Liver (tissue), 9 donors: ENCODE data around the gene PTAFR. TPM values are rescaled to one million over a fixed set of nuclear protein-coding genes. Genes with fewer than 3 reads are reported as not detected.

Experiments
- DNase-seq: peaks from one replicate; pipeline ENCODE4 v3.0.0-alpha.2; 2017; ENCODE audit warnings: low spot score
- H3K27ac ChIP-seq, 2 donors: one replicate each; pipeline ENCODE4 v1.7.0; 2013; ENCODE audit warnings: inconsistent platforms in 2 of 2, low read length in 2 of 2, control low read depth in 1 of 2, low read depth in 1 of 2, mild to moderate bottlenecking in 1 of 2
- H3K27me3 ChIP-seq, 4 donors: one replicate each; pipeline versions ENCODE4 v1.6.1 to v1.7.0; 2013; ENCODE audit warnings: low read length in 3 of 4, inconsistent platforms in 1 of 4, mild to moderate bottlenecking in 1 of 4, moderate library complexity in 1 of 4; ENCODE audit not compliant: control insufficient read depth in 4 of 4, insufficient read depth in 4 of 4
- H3K36me3 ChIP-seq, 4 donors: one replicate each; pipeline versions ENCODE4 v1.6.1 to v1.7.0; 2013; ENCODE audit warnings: low read length in 3 of 4, mild to moderate bottlenecking in 3 of 4, low read depth in 1 of 4, moderate library complexity in 1 of 4; ENCODE audit not compliant: control insufficient read depth in 4 of 4, insufficient read depth in 3 of 4
- H3K4me1 ChIP-seq, 4 donors: one replicate each; pipeline versions ENCODE4 v1.6.1 to v1.7.0; 2013; ENCODE audit warnings: low read length in 3 of 4, mild to moderate bottlenecking in 3 of 4, moderate library complexity in 1 of 4; ENCODE audit not compliant: control insufficient read depth in 4 of 4, insufficient read depth in 4 of 4
- H3K4me3 ChIP-seq, 3 donors: one replicate each; pipeline versions ENCODE4 v1.6.1 to v1.7.0; 2013; ENCODE audit warnings: low read length in 3 of 3, control low read depth in 1 of 3, low read depth in 1 of 3, mild to moderate bottlenecking in 1 of 3
- H3K9ac ChIP-seq, 2 donors: one replicate each; pipeline ENCODE4 v1.7.0; 2013; ENCODE audit warnings: low read length in 2 of 2, mild to moderate bottlenecking in 2 of 2, moderate library complexity in 2 of 2, control low read depth in 1 of 2, low read depth in 1 of 2
- H3K9me3 ChIP-seq, 4 donors: one replicate each; pipeline versions ENCODE4 v1.6.1 to v1.7.0; 2013; ENCODE audit warnings: low read length in 3 of 4; ENCODE audit not compliant: control insufficient read depth in 4 of 4
- ATF3 ChIP-seq: IDR thresholded peaks from 2 replicates; pipeline ENCODE4 v1.6.1; 2016; ENCODE audit warnings: antibody characterized with exemption
- CTCF ChIP-seq: fragments of 150-350 bp; IDR thresholded peaks from 2 replicates; pipeline ENCODE4 v1.5.1; 2017; ENCODE audit warnings: improper control_type of control experiment, low read depth, low read length; ENCODE audit not compliant: missing input control
- EGR1 ChIP-seq, 2 donors: IDR thresholded peaks; 2 replicates each; pipeline ENCODE4 v1.6.1; 2016 to 2018; ENCODE audit warnings: antibody characterized with exemption in 2 of 2, low read depth in 2 of 2
- FOXA1 ChIP-seq: IDR thresholded peaks from 2 replicates; pipeline ENCODE4 v1.6.1; 2016; ENCODE audit warnings: antibody characterized with exemption
- FOXA2 ChIP-seq: IDR thresholded peaks from 2 replicates; pipeline ENCODE4 v1.6.1; 2016; ENCODE audit warnings: antibody characterized with exemption
- GABPA ChIP-seq, 2 donors: IDR thresholded peaks in 1 of 2; conservative IDR thresholded peaks in 1 of 2; 2 replicates each; pipeline ENCODE4 v1.6.1; 2016; ENCODE audit warnings: antibody characterized with exemption in 2 of 2, mild to moderate bottlenecking in 1 of 2, moderate library complexity in 1 of 2
- HNF4A ChIP-seq, 2 donors: conservative IDR thresholded peaks; 2 replicates each; pipeline ENCODE4 v1.6.1; 2016; ENCODE audit warnings: antibody characterized with exemption in 2 of 2, mild to moderate bottlenecking in 2 of 2
- HNF4G ChIP-seq: IDR thresholded peaks from 2 replicates; pipeline ENCODE4 v1.6.1; 2016; ENCODE audit warnings: antibody characterized with exemption
- JUND ChIP-seq, 2 donors: IDR thresholded peaks; 2 replicates each; pipeline ENCODE4 v1.6.1; 2016; ENCODE audit warnings: antibody characterized with exemption in 2 of 2
- MAX ChIP-seq: IDR thresholded peaks from 2 replicates; pipeline ENCODE4 v1.6.1; 2016; ENCODE audit warnings: antibody characterized with exemption
- NR2F2 ChIP-seq: IDR thresholded peaks from 2 replicates; pipeline ENCODE4 v1.6.1; 2016; ENCODE audit warnings: antibody characterized with exemption
- RAD21 ChIP-seq, 2 donors: IDR thresholded peaks; 2 replicates each; pipeline ENCODE4 v1.6.1; 2016; ENCODE audit warnings: antibody characterized with exemption in 2 of 2, mild to moderate bottlenecking in 2 of 2
- REST ChIP-seq: IDR thresholded peaks from 2 replicates; pipeline ENCODE4 v1.6.1; 2016; ENCODE audit warnings: antibody characterized with exemption, mild to moderate bottlenecking
- RXRA ChIP-seq, 2 donors: IDR thresholded peaks; 2 replicates each; pipeline ENCODE4 v1.6.1; 2017 to 2018; ENCODE audit warnings: antibody characterized with exemption in 2 of 2, mild to moderate bottlenecking in 1 of 2
- SP1 ChIP-seq: IDR thresholded peaks from 2 replicates; pipeline ENCODE4 v1.6.1; 2018; ENCODE audit warnings: antibody characterized with exemption, mild to moderate bottlenecking
- TAF1 ChIP-seq: conservative IDR thresholded peaks from 2 replicates; pipeline ENCODE4 v1.6.1; 2016; ENCODE audit warnings: antibody characterized with exemption, mild to moderate bottlenecking
- YY1 ChIP-seq: IDR thresholded peaks from 2 replicates; pipeline ENCODE4 v1.6.1; 2016; ENCODE audit warnings: antibody characterized with exemption, mild to moderate bottlenecking
- ZBTB33 ChIP-seq: IDR thresholded peaks from 2 replicates; pipeline ENCODE4 v1.6.1; 2016; ENCODE audit warnings: antibody characterized with exemption
- WGBS: extraction: QIAGEN DNeasy Blood & Tissue Kit; methylation state at CpG from one replicate; pipeline ENCODE4 v1.1.7; 2013; 5-methylcytosine and 5-hydroxymethylcytosine counted together
- polyA plus RNA-seq, 2 donors: library from polyadenylated mRNA; stranded (reverse) in 1 of 2; unstranded in 1 of 2; fragments of 200-250 nt in 1 of 2; fragments of >200 nt in 1 of 2; fragmentation: Nextera tagmentation in 1 of 2; extraction: Ambion mirVana in 1 of 2; gene quantifications; one replicate each; pipeline versions ENCODE4 v1.2.1 to v1.2.3, GENCODE V29; 2013 to 2015
- total RNA-seq, 2 donors: library from RNA; depleted of rRNA; stranded (reverse); fragments of >200 nt; gene quantifications; one replicate each; pipeline ENCODE4 v1.2.3, GENCODE V29; 2014
- donor health status: healthy.
- donor health status: healthy.
- donor health status: healthy.
- donor health status: healthy.
- donor health status: healthy.

The PTAFR gene
- total and polyA plus RNA-seq, 4 donors, result 0.82 to 4.1 (median 2.1) TPM

- WGBS, result 93% methylated on average over 3 of the region's 3 CpGs
- Histone ChIP-seq H3K27me3 (no peaks in the 10 kb centered on the region), H3K9ac (no peak overlapping the region), H3K4me1 (peaks cover 0 to 12% (median 2%) of the 10 kb centered on the region in 4 donors), H3K36me3 (peaks cover 0 to 28% (median 9%) of the 10 kb centered on the region in 4 donors), H3K9me3 (no peaks in the 10 kb centered on the region), H3K27ac (no peak overlapping the region), H3K4me3 (no peak overlapping the region)
- TF ChIP-seq EGR1 (IDR thresholded peaks at IDR 0.05; ENCODE audit: low read depth in 2 of 2) (no peak), NR2F2 (no peak), ZBTB33 (no peak), HNF4A (conservative IDR thresholded peaks at IDR 0.05) (no peak), ATF3 (no peak), FOXA2 (no peak), HNF4G (no peak), FOXA1 (no peak), TAF1 (no peak), YY1 (no peak), JUND (IDR thresholded peaks at IDR 0.05) (no peak), GABPA (IDR thresholded peaks at IDR 0.05 in 1 of 2, conservative IDR thresholded peaks at IDR 0.05 in 1 of 2) (no peak), CTCF (no peak), SP1 (no peak), RXRA (IDR thresholded peaks at IDR 0.05) (no peak), RAD21 (IDR thresholded peaks at IDR 0.05) (no peak), MAX (no peak), REST (no peak)
- no peak for DNase-seq
Observed at GRCh38 chr1:28196330-28196729, 19.8 kb upstream of the PTAFR start.
